HG03135 (cell line): ENCODE measurements around the gene GRAP.

ENCODE experiments used
- ATAC-seq: cut with Tn5 transposase; IDR thresholded peaks from one replicate; pipeline ENCODE4 v1.9.1; 2021; ENCODE audit warnings: mild to moderate bottlenecking, moderate library complexity; ENCODE audit not compliant: unreplicated experiment

Gene GRAP

GRCh38 chr17:19019041-19019941 lies 27.5 kb downstream of the GRAP start:
- ATAC-seq: no peak

- no peak for ATAC-seq
These were observed 28.2 kb downstream of the GRAP start for GRCh38 chr17:19018600-19018950.

GRCh38 chr17:19017804-19018599 lies 28.8 kb downstream of the GRAP start:
- ATAC-seq: no peak

- no peak for ATAC-seq
These were observed 29.4 kb downstream of the GRAP start for GRCh38 chr17:19017401-19017800.

GRCh38 chr17:19016881-19017280 lies 29.9 kb downstream of the GRAP start:
- no peak for ATAC-seq

- no peak for ATAC-seq
These were observed 30.5 kb downstream of the GRAP start for GRCh38 chr17:19016297-19016696.

GRCh38 chr17:19015428-19015827 lies 31.3 kb downstream of the GRAP start:
- ATAC-seq: no peak

GRCh38 chr17:19014628-19015215 lies 32.0 kb downstream of the GRAP start:
- ATAC-seq: no peak

GRCh38 chr17:19013806-19014627 lies 32.7 kb downstream of the GRAP start:
- ATAC-seq: no peak

- ATAC-seq: no peak
These were observed 33.5 kb downstream of the GRAP start for GRCh38 chr17:19013226-19013625.

GRCh38 chr17:19012171-19013080 lies 34.3 kb downstream of the GRAP start:
- no peak for ATAC-seq

- no peak for ATAC-seq
These were observed 35.2 kb downstream of the GRAP start for GRCh38 chr17:19011581-19011980.

GRCh38 chr17:19010729-19011505 lies 35.8 kb downstream of the GRAP start:
- no peak for ATAC-seq

GRCh38 chr17:19009970-19010369 lies 36.8 kb downstream of the GRAP start:
- ATAC-seq: no peak

GRCh38 chr17:19006698-19007097 lies 40.1 kb downstream of the GRAP start:
- no peak for ATAC-seq

GRCh38 chr17:19005789-19006430 lies 40.8 kb downstream of the GRAP start:
- ATAC-seq: no peak

- ATAC-seq: no peak
These were observed 41.5 kb downstream of the GRAP start for GRCh38 chr17:19005137-19005773.
